OCI-LY1 (cell line): ENCODE results near the gene WFDC1.

ENCODE experiments used
- EZH2 ChIP-seq: fragments of 200-600 bp; sonication (generic), shearing (Covaris generic); IDR thresholded peaks from 2 replicates; pipeline ENCODE4 v1.8.0; 2017; ENCODE audit warnings: borderline replicate concordance, mixed run types, mild to moderate bottlenecking, antibody characterized with exemption, low read length, moderate library complexity, mixed read lengths
- TF ChIP-seq, protein P1 (sequence below): fragments of 200-600 bp; sonication (generic), shearing (Covaris generic); IDR thresholded peaks from 2 replicates; pipeline ENCODE4 v1.5.1; 2017; ENCODE audit warnings: mild to moderate bottlenecking, antibody characterized with exemption, low read length, moderate library complexity, mixed read lengths

DNA sequence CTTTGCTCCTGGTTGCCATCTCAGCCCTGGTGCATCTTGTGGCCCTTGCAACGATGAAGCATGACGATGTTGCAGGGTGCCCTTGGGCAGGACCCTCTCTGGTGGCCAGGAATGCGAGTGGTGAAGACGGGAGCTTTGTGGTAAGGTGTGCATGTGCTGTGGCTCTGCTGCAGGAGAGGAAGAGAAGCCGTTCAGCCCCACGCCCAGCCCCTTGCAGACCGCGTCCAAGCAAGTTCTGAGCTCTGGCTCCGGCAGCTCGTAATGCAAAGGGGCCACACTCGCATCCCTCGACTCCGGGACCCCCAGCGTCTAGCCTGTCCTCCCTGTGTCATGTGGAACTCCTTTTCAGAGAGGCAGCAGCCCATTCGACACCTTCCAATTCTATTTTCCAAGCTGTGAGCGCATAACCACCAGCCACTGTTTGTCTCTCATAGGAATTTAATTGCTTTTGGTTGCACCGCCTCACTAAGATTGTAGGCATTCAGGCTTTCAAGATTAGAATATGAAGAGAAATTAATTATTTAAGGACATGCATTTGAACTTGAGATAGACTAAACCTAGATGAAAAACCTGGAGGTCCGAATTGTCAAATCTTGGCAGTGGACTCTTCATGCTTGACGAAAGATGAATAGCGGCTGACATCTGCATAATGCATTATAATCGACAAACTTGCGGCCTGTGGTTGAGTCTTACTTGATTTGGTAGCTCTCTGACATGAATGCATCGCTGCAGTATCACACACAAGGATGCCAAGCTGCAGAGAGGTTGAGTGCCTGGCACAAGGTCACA lies 33.7 kb upstream of the WFDC1 start:
- TF ChIP-seq EZH2, result no peak
- TF ChIP-seq, protein P1, sequence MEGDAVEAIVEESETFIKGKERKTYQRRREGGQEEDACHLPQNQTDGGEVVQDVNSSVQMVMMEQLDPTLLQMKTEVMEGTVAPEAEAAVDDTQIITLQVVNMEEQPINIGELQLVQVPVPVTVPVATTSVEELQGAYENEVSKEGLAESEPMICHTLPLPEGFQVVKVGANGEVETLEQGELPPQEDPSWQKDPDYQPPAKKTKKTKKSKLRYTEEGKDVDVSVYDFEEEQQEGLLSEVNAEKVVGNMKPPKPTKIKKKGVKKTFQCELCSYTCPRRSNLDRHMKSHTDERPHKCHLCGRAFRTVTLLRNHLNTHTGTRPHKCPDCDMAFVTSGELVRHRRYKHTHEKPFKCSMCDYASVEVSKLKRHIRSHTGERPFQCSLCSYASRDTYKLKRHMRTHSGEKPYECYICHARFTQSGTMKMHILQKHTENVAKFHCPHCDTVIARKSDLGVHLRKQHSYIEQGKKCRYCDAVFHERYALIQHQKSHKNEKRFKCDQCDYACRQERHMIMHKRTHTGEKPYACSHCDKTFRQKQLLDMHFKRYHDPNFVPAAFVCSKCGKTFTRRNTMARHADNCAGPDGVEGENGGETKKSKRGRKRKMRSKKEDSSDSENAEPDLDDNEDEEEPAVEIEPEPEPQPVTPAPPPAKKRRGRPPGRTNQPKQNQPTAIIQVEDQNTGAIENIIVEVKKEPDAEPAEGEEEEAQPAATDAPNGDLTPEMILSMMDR, result no peak
